HG03280 (cell line): ENCODE measurements around the gene NR3C1.

ENCODE experiments used
- ATAC-seq: cut with Tn5 transposase; IDR thresholded peaks from one replicate; pipeline ENCODE4 v1.9.1; 2021; ENCODE audit warnings: mild to moderate bottlenecking, moderate library complexity; ENCODE audit not compliant: unreplicated experiment

NR3C1 gene

GRCh38 chr5:143372187-143372829 is 31.2 kb downstream of the NR3C1 start:
- ATAC-seq = no peak

DNA sequence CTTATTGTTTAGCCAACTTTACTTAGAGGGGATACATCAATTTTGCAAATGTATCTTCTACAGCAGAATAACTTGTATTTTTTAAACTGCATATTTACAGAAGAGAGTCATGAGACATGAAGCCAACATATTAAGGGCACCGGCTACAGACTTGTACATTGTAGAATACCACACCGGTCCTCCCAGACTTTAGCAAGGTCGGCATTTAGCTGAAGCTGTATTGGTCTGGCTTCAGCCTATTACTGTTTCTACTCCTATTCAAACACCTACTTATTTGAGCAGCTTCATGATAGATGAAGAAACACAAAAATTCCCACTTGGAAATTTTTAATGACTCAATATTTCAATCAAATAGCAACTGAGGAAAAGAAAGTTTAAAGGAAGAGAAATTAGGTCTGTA is 33.0 kb downstream of the NR3C1 start:
- ATAC-seq = no peak

GRCh38 chr5:143364061-143364460 is 39.4 kb downstream of the NR3C1 start:
- no peak for ATAC-seq

- no peak for ATAC-seq
Observed at GRCh38 chr5:143362664-143363227, 40.7 kb downstream of the NR3C1 start.

DNA sequence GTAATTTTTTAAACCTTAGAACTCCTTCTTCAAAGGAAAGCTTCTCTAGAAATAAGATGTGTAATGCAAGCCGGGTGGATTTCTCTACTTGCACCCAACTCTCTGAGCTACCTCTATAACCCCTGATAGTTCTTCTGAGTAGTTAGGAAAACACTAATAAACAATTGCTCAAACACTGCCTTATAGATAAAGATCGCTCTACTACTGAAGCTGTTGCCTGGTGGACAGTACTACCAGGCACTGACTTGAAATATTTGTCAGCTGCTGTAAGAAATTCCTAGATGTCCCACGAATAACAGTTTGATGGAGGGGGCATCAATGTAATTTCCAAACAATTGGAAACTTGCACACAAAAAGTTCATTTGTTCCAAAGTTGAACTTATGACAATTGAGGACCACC is 42.0 kb downstream of the NR3C1 start:
- ATAC-seq = no peak

- no peak for ATAC-seq
Observed at GRCh38 chr5:143360755-143361154, 42.7 kb downstream of the NR3C1 start.

GRCh38 chr5:143359869-143360268 is 43.6 kb downstream of the NR3C1 start:
- ATAC-seq = peak; percentile 54

- ATAC-seq = no peak
Observed at GRCh38 chr5:143356855-143357583, 46.5 kb downstream of the NR3C1 start.

DNA sequence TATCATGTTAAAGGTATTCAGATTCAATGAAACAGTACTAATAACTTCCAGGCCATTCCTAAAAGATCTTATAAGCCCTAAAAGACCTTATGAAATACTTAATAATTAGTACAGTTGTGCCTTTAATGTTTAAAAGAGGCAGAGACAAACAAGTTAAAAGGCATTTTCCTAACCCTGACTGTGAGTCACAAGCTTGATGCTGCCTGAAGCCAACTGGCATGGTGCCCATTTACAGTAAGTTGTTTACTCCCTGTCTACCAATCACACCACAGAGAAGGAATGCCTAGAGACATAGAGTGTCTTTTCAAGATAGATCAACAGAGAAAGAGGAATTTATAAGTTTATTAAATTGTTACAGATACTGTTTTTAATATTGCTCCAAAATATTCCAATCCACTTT is 47.8 kb downstream of the NR3C1 start:
- no peak for ATAC-seq

- ATAC-seq = peak; percentile 42
Observed at GRCh38 chr5:143354025-143354424, 49.5 kb downstream of the NR3C1 start.

DNA sequence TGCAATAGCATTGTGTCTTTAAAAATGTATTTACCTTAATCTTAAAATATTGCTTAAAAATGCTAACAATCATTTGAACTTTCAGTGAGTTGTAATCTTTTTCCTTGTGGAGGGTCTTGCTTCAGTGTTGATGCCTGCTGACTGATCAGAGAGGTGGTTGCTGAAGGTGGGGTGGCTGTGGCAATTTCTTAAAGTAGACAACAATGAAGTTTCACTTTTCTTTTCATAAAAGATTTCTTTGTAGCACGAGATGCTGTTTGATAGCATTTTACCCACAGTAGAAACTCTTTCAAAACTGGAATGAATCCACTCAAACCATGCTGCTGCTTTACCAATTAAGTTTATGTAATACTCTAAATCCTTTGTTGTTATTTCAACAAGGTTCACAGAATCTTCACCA is 50.8 kb downstream of the NR3C1 start:
- no peak for ATAC-seq

DNA sequence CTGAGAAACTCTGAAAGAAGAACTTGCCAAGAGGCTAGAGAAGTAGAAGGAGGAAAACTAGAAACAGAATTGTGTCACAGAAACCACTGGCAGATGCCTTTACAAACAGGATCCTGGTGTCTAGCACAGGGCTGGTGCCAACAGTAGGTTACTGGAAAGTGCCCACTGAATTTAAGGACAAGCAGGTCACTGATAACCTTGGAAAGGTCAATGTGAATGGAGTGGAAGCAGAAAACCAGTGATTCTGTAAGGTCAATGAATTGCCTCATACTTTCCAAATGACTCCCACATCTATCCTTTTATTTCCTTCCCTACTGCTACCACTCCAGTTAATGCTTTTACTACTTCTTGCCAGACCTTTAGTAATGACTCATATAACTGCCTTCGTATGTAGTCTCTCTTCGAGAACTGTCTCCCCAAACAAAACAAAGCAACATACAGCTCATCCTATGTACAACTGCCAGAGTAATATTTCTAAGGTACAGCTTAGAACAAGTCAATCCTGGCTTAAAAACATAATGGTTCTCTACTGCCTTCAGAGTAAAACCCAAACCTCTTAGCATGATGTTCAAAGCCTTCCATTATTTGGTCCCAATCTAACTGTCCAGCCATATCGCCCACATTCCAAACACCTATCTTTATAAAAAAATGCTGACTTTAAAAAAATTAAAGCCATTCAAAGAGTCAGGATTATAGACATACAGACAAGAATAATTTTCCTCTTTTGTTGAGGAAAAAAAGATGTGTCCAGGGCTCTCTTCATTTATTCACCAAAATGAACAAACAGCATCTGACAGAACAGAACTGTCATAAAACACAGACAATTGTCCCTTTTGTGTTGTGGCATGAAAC is 52.5 kb downstream of the NR3C1 start:
- ATAC-seq = no peak

GRCh38 chr5:143350341-143350740 is 53.1 kb downstream of the NR3C1 start:
- no peak for ATAC-seq

DNA sequence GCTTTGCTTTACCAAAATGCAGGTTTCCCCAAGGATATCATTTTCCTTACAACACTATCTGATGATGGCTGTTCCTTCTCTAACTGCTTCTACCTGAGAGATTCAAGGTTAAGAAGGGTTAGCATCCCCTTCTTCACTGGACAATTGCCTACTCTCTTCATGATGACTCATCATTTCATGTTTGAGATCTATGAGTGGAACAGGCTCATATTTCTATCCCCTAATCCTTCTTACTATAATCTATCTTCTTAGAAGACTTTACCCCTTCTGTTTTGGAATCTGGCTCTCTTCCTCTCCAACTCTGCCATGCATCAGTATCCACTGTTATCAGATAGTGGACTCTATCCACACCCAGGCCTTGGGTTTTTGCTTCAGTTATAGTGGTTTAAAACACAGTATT is 54.3 kb downstream of the NR3C1 start:
- ATAC-seq = no peak

DNA sequence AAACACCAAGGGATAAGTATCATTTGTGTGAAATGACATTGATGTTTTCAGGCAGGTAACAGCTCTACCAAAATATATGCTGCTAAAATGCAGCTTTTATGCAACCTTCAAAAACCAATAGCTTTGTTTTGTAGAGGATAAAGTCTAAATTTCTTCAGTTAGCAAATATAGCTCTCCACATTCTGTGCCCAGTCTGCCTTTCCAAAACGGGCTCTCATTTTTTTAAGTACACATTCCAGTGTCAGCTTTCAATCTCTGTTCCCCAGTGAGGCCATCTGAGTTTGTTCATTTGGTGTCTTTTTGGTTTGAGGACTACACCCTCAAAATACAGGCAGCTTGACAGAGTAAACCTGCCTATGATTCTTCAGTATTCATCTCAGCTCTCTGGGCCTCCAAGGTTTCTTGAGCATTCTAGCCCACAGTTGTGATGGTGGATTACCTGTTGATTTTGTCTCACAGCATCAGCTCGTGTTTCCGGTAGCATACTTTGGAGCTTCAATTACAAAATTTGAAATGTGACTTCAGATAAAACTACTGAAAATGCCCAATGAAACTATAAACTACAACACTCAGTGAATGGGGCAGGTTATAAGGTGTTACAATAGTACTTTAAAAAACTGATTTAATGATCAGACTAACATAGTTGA is 55.7 kb downstream of the NR3C1 start:
- ATAC-seq = no peak

DNA sequence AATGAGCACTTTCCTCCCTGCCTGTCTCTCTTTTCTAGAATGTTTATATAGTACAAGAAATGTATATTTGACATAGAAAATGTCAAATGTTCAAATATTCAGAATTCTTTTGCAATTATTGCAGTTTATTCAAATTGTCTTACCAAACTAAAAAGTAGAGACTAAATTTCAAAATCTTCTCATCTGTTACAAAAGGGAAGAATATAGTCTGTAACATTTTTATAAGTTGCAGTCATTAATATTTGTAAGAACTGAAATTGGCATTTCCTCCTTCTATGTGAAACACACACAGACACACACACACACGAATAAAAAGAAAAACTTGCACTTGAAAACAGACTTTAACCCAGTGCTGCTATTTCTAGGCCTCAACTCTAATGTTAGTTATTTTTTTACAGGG is 56.4 kb downstream of the NR3C1 start:
- ATAC-seq = no peak

DNA sequence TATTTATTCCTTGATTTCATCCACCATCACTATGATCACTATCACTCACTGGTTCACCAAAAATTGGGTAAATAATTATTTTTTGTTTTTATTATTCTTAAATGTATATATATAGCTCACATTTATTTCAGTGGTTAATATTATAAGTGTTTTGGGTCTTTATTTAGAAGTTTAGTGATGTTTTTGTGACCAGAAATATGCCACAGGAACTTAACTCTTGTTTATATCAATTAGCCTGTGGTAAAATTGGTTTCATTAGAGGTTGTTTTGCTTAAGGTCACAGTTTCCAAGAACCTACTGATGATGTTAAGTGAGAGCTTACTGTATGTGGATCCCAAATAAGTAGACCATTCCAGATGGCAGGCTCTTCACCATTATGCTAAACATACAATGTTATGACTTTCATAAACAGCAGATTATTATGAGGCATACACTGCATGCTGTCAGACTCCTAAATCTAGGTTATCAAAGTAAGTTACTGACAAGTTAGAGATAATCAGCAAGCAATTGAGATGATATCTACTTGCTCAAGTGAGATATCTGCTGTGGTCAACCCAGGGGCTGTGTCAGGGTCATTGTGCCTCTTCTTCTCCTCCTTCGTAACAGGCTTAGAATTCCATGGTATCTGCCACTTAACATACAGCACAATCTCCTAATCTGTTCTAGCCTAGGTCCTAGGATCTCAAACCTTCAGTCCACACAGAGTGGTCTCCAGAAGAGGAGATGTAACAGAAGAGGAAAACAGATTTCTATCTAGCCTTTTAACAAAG is 57.6 kb downstream of the NR3C1 start:
- no peak for ATAC-seq

DNA sequence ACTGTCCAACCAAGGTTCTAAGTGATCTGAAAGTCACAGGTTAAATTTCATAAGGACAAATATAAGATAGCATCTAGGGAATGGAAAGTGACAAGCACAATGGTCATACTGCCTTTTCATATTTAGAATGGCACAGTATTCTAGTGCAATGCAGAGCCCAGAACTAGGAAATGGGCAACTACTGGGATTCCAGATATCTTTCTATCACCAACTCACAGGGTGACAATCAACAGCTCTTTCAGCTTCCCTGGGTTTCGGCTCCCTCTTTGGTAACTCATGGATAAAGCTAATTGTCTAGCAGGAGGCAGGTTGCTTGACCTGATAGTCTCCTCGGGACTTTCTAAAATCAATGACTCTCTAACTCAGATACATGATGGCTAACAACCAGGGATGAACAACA is 60.4 kb downstream of the NR3C1 start:
- ATAC-seq = no peak

DNA sequence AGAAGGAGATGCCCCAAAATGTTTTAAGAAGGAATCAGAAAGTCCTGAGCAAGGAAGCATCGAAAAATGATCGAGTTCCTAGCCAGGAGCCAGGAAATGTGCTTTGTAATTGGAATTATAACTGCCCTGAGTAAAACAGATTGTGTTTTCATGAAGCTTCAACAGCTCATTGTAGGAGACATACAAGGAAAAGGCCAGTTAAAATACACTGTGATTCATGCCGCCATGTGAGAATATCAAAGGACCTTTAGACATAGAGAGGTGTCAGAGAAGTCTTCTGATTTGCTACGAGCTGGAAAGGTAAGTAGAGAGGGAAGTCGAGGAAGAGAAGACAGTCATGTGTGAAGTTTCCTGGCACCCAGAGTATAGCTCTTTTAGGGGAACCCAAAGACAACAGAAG is 60.9 kb downstream of the NR3C1 start:
- ATAC-seq = no peak
